HepG2 (cell line): ENCODE data around the gene NT5DC1. TPM values are rescaled to one million over a fixed set of nuclear protein-coding genes. Genes with fewer than 3 reads are reported as not detected.

ENCODE experiments used
- DNMT3B ChIP-seq: conservative IDR thresholded peaks from 2 replicates; pipeline ENCODE4 v1.6.1; 2016; ENCODE audit warnings: missing biosample characterization, control low read depth
- DRAP1 ChIP-seq: IDR thresholded peaks from 2 replicates; pipeline ENCODE4 v1.6.1; 2016; ENCODE audit warnings: missing genetic modification reagents, missing compliant biosample characterization
- HNF4G ChIP-seq, 2 experiments: sonication (generic) in 1 of 2; formaldehyde crosslinking in 1 of 2; IDR thresholded peaks; 2 replicates each; pipeline versions ENCODE4 v1.4.0 to v1.6.1; 2011 to 2020; ENCODE audit warnings: borderline replicate concordance in 2 of 2, low read depth in 2 of 2, mild to moderate bottlenecking in 2 of 2, low read length in 1 of 2, missing genetic modification reagents in 1 of 2, moderate library complexity in 1 of 2
- JUND ChIP-seq: sonication (generic); formaldehyde crosslinking; IDR thresholded peaks from 2 replicates; pipeline ENCODE4 v1.8.0; 2022; ENCODE audit warnings: mild to moderate bottlenecking, missing genetic modification reagents
- KLF12 ChIP-seq: sonication (generic); formaldehyde crosslinking; IDR thresholded peaks from 2 replicates; pipeline ENCODE4 v1.4.0; 2020; ENCODE audit warnings: missing genetic modification reagents, borderline replicate concordance
- MBD4 ChIP-seq: IDR thresholded peaks from 2 replicates; pipeline ENCODE4 v1.6.1; 2012; ENCODE audit warnings: low read length, inconsistent platforms, borderline replicate concordance
- MBNL3 ChIP-seq: fragments of 250-450 bp; sonication (Bioruptor Pico); conservative IDR thresholded peaks from 2 replicates; pipeline ENCODE4 v1.8.0; 2022; ENCODE audit warnings: mild to moderate bottlenecking, inconsistent platforms
- MEIS2 ChIP-seq: sonication (generic); formaldehyde crosslinking; IDR thresholded peaks from 2 replicates; pipeline ENCODE4 v1.9.0; 2021; ENCODE audit warnings: mild to moderate bottlenecking, missing genetic modification reagents
- MXD3 ChIP-seq: IDR thresholded peaks from 2 replicates; pipeline ENCODE4 v1.6.1; 2016; ENCODE audit warnings: mild to moderate bottlenecking, missing biosample characterization, missing genetic modification reagents
- NCOR1 ChIP-seq: fragments of 200-600 bp; sonication (generic); IDR thresholded peaks from 2 replicates; pipeline ENCODE4 v1.7.0; 2017; ENCODE audit warnings: antibody characterized with exemption, low read length, borderline replicate concordance
- PRDM10 ChIP-seq: sonication (generic); formaldehyde crosslinking; IDR thresholded peaks from 2 replicates; pipeline ENCODE4 v1.4.0; 2020; ENCODE audit warnings: low read depth, missing genetic modification reagents
- SKI ChIP-seq: fragments of 450-650 bp; IDR thresholded peaks from one replicate; pipeline ENCODE4 v1.6.1; 2018; ENCODE audit warnings: mild to moderate bottlenecking; ENCODE audit not compliant: partially characterized antibody
- SMAD1 ChIP-seq: sonication (generic); formaldehyde crosslinking; IDR thresholded peaks from 2 replicates; pipeline ENCODE4 v1.4.0; 2020; ENCODE audit warnings: missing genetic modification reagents, low read depth, mild to moderate bottlenecking, borderline replicate concordance
- ZNF292 ChIP-seq: sonication (generic); formaldehyde crosslinking; IDR thresholded peaks from 2 replicates; pipeline ENCODE4 v1.8.1; 2022; ENCODE audit warnings: mild to moderate bottlenecking, low read depth, missing genetic modification reagents, borderline replicate concordance
- ZNF296 ChIP-seq: sonication (generic); formaldehyde crosslinking; conservative IDR thresholded peaks from 2 replicates; pipeline ENCODE4 v1.5.0; 2020; ENCODE audit warnings: mild to moderate bottlenecking, missing genetic modification reagents
- ZNF33A ChIP-seq: sonication (generic); formaldehyde crosslinking; IDR thresholded peaks from 2 replicates; pipeline ENCODE4 v1.5.1; 2020; ENCODE audit warnings: missing genetic modification reagents, mild to moderate bottlenecking, moderate library complexity, borderline replicate concordance
- ZNF44 ChIP-seq: sonication (generic); formaldehyde crosslinking; IDR thresholded peaks from 2 replicates; pipeline ENCODE4 v1.5.1; 2020; ENCODE audit warnings: mild to moderate bottlenecking, missing genetic modification reagents
- ZNF619 ChIP-seq: sonication (generic); formaldehyde crosslinking; IDR thresholded peaks from 2 replicates; pipeline ENCODE4 v1.4.0; 2020; ENCODE audit warnings: mild to moderate bottlenecking, missing genetic modification reagents
- ZNF766 ChIP-seq: sonication (generic); formaldehyde crosslinking; IDR thresholded peaks from 2 replicates; pipeline ENCODE4 v1.5.0; 2020; ENCODE audit warnings: missing genetic modification reagents, borderline replicate concordance
- ZNF768 ChIP-seq: sonication (generic); formaldehyde crosslinking; IDR thresholded peaks from 2 replicates; pipeline ENCODE4 v1.4.0; 2020; ENCODE audit warnings: missing genetic modification reagents
- ZSCAN25 ChIP-seq: sonication (generic); formaldehyde crosslinking; IDR thresholded peaks from 2 replicates; pipeline ENCODE4 v1.8.0; 2022; ENCODE audit warnings: mild to moderate bottlenecking, missing genetic modification reagents
- polyA plus RNA-seq, 8 experiments: library from polyadenylated mRNA; depleted of rRNA in 3 of 8; stranded (reverse) in 7 of 8; unstranded in 1 of 8; fragments of >200 nt; fragmentation: Illumina TruSeq in 4 of 8; extraction: Trizol in 4 of 8; gene quantifications; 2 replicates each; pipeline versions ENCODE4 v1.2.1 to v1.2.3, GENCODE V29; 2011 to 2016; ENCODE audit warnings: low read depth in 4 of 8, missing spikeins in 1 of 8, mixed read lengths in 1 of 8; ENCODE audit not compliant: insufficient read depth in 1 of 8
- total RNA-seq, 5 experiments: library from RNA; depleted of rRNA; stranded (reverse); fragments of >200 nt; fragmentation: Illumina TruSeq; extraction: Trizol; gene quantifications; 2 replicates each; pipeline ENCODE4 v1.2.3, GENCODE V29; 2016; ENCODE audit warnings: low read depth in 1 of 5

NT5DC1 gene
- total and polyA plus RNA-seq, 2 of the 13 experiments (the other 11 are each of a cell fraction or from before 2014, with no cell fraction given) = 27.0 to 56.1 TPM

- 0 out of 2 replicates have a peak, but pooled peaks have one; percentile 16 for TF ChIP-seq PRDM10 (CRISPR knock-in tag)
- TF ChIP-seq ZNF619 (CRISPR knock-in tag) = peak; percentile 42; the same call in 1 of the 2 replicates
- TF ChIP-seq HNF4G (IDR thresholded peaks at IDR 0.05; ENCODE audit: borderline replicate concordance, low read depth, low read length) = no peak
- peak; percentile 50; the same call in 1 of the 2 replicates for TF ChIP-seq HNF4G (CRISPR knock-in tag; IDR thresholded peaks at IDR 0.05; ENCODE audit: borderline replicate concordance, low read depth)
- TF ChIP-seq ZNF766 (CRISPR knock-in tag) = peak; percentile 79; the same call in 1 of the 2 replicates
- TF ChIP-seq ZNF768 = peak; percentile 60; the same call in 1 of the 2 replicates
- TF ChIP-seq SKI = peak; percentile 9
- TF ChIP-seq JUND (CRISPR knock-in tag) = no peak
- TF ChIP-seq DNMT3B (CRISPR knock-in tag) = 0 out of 2 replicates have a peak, but pooled peaks have one; percentile 22
- peak; percentile 39; the same call in 1 of the 2 replicates for TF ChIP-seq MEIS2 (CRISPR knock-in tag)
- no peak; the same call in 1 of the 2 replicates for TF ChIP-seq ZNF296
- no peak for TF ChIP-seq MBD4
- TF ChIP-seq NCOR1 = no peak
- no peak for TF ChIP-seq MBNL3 (CRISPR knock-in tag)
- TF ChIP-seq ZNF33A (CRISPR knock-in tag) = peak; percentile 72; the same call in 1 of the 2 replicates
- TF ChIP-seq KLF12 (CRISPR knock-in tag) = 0 out of 2 replicates have a peak, but pooled peaks have one; percentile 55
- TF ChIP-seq MXD3 (CRISPR knock-in tag) = peak; percentile 85
- no peak; the same call in 1 of the 2 replicates for TF ChIP-seq ZSCAN25
- peak; percentile 94 for TF ChIP-seq DRAP1
- TF ChIP-seq SMAD1 (CRISPR knock-in tag) = 0 out of 2 replicates have a peak, but pooled peaks have one; percentile 84
- no peak for TF ChIP-seq ZNF44 (CRISPR knock-in tag)
- TF ChIP-seq ZNF292 (CRISPR knock-in tag) = peak; percentile 75
Observed at GRCh38 chr6:116279232-116280160, 178.8 kb downstream of the NT5DC1 start, which contains the start of gene TSPYL1 (continued).
